ENCODE data around the gene STK32C.
"Not testable (repeated sequence)": the region's sequence is repeated elsewhere in the genome, so short reads cannot be mapped to it uniquely, and the experiment has no call there.

Gene STK32C

GRCh38 chr10:132160834-132161622, 146.7 kb downstream of the STK32C start:
- not testable (repeated sequence) for H3K36me3 ChIP-seq (ENCODE audit: insufficient read depth, low read length); H3K27ac ChIP-seq (ENCODE audit: low read depth, low read length); H3K4me3 ChIP-seq (ENCODE audit: low read length); H3K27me3 ChIP-seq (ENCODE audit: insufficient read depth, low read length); H3K9ac ChIP-seq (ENCODE audit: low read depth, low read length); H3K4me1 ChIP-seq (ENCODE audit: insufficient read depth, low read length); H3K9me3 ChIP-seq (ENCODE audit: insufficient read depth, low read depth, low read length)
- no CpG with 5 or more reads among the region's 4 CpGs for WGBS

DNA sequence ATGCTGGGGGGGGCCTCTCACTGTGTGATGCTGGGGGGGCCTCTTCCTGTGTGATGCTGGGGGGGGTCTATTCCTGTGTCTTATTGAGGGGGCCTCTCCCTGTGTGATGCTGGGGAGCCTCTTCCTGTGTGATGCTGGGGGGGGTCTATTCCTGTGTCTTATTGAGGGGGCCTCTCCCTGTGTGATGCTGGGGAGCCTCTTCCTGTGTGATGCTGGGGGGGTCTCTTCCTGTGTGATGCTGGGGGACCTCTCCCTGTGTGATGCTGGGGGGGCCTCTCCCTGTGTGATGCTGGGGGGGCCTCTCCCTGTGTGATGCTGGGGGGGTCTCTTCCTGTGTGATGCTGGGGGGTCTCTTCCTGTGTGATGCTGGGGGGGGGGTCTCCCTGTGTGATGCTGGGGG, 147.5 kb downstream of the STK32C start:
- H3K9me3 ChIP-seq (ENCODE audit: insufficient read depth, low read depth, low read length); H3K36me3 ChIP-seq (ENCODE audit: insufficient read depth, low read length); H3K27ac ChIP-seq (ENCODE audit: low read depth, low read length); H3K9ac ChIP-seq (ENCODE audit: low read depth, low read length); H3K4me1 ChIP-seq (ENCODE audit: insufficient read depth, low read length); H3K4me3 ChIP-seq (ENCODE audit: low read length); H3K27me3 ChIP-seq (ENCODE audit: insufficient read depth, low read length): not testable (repeated sequence)

DNA sequence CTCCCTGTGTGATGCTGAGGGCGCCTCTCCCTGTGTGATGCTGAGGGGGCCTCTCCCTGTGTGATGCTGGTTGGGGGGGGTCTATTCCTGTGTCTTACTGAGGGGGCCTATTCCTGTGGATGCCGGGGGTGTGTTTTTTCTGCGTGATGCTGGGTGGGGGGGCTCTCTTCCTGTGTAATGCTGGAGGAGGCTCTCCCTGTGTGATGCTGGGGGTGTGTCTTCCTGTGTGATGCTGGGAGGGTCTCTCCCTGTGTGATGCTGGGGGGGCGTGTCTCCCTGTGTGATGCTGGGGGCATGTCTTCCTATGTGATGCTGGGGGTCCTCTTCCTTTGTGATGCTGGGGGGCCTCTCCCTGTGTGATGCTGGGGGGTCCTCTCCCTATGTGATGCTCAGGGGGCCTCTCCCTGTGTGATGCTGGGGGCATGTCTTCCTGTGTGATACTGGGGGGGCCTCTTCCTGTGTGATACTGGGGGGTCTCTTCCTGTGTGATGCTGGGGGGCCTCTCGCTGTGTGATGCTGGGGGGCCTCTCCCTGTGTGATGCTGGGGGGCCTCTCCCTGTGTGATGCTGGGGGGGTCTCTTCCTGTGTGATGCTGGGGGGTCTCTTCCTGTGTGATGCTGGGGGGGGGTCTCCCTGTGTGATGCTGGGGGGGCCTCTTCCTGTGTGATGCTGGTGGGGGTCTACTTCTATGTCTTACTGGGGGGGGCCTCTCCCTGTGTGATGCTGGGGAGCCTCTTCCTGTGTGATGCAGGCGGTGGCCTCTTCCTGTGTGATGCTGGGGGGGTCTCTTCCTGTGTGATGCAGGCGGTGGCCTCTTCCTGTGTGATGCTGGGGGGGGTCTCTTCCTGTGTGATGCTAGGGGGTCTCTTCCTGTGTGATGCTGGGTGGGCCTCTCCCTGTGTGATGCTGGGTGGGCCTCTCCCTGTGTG, 148.2 kb downstream of the STK32C start:
- H3K9ac ChIP-seq (ENCODE audit: low read depth, low read length); H3K36me3 ChIP-seq (ENCODE audit: insufficient read depth, low read length); H3K4me1 ChIP-seq (ENCODE audit: insufficient read depth, low read length); H3K27me3 ChIP-seq (ENCODE audit: insufficient read depth, low read length); H3K27ac ChIP-seq (ENCODE audit: low read depth, low read length); H3K4me3 ChIP-seq (ENCODE audit: low read length); H3K9me3 ChIP-seq (ENCODE audit: insufficient read depth, low read depth, low read length): not testable (repeated sequence)
- 83% methylated on average over 3 of the region's 7 CpGs for WGBS

GRCh38 chr10:132158823-132159222, 148.9 kb downstream of the STK32C start:
- Histone ChIP-seq H3K4me3 (ENCODE audit: low read length) (no peak overlapping the region), H3K9ac (ENCODE audit: low read depth, low read length) (no peak overlapping the region), H3K36me3 (ENCODE audit: insufficient read depth, low read length) (no peaks in the 10 kb centered on the region), H3K4me1 (ENCODE audit: insufficient read depth, low read length) (no peaks in the 10 kb centered on the region), H3K27me3 (ENCODE audit: insufficient read depth, low read length) (no peaks in the 10 kb centered on the region), H3K9me3 (ENCODE audit: insufficient read depth, low read depth, low read length) (no peaks in the 10 kb centered on the region), H3K27ac (ENCODE audit: low read depth, low read length) (no peak overlapping the region)
- WGBS = 100% methylated on average over 2 of the region's 7 CpGs

GRCh38 chr10:132158122-132158741, 149.5 kb downstream of the STK32C start:
- no peak overlapping the region for H3K4me3 ChIP-seq (ENCODE audit: low read length)
- H3K27me3 ChIP-seq (ENCODE audit: insufficient read depth, low read length) = no peaks in the 10 kb centered on the region
- H3K27ac ChIP-seq (ENCODE audit: low read depth, low read length) = no peak overlapping the region
- 80% methylated on average over 1 of the region's 2 CpGs for WGBS
- no peak overlapping the region for H3K9ac ChIP-seq (ENCODE audit: low read depth, low read length)
- H3K36me3 ChIP-seq (ENCODE audit: insufficient read depth, low read length) = no peaks in the 10 kb centered on the region
- H3K9me3 ChIP-seq (ENCODE audit: insufficient read depth, low read depth, low read length) = no peaks in the 10 kb centered on the region
- no peaks in the 10 kb centered on the region for H3K4me1 ChIP-seq (ENCODE audit: insufficient read depth, low read length)
